GM12801 (cell line): ENCODE measurements around the gene KDM7A.

Experiments
- CTCF ChIP-seq: IDR thresholded peaks from one replicate; pipeline ENCODE4 v1.5.1; 2011; ENCODE audit warnings: control low read depth; ENCODE audit not compliant: insufficient read length; ENCODE audit errors: extremely low read depth

Gene KDM7A

GRCh38 chr7:140217750-140218501 is 41.1 kb upstream of the KDM7A start:
- TF ChIP-seq CTCF, result no peak

- no peak for TF ChIP-seq CTCF
Observed at GRCh38 chr7:140215281-140215680, 38.5 kb upstream of the KDM7A start.

GRCh38 chr7:140214075-140214684 is 37.4 kb upstream of the KDM7A start:
- TF ChIP-seq CTCF, result no peak

GRCh38 chr7:140213684-140214074 is 36.9 kb upstream of the KDM7A start:
- TF ChIP-seq CTCF, result no peak

GRCh38 chr7:140212100-140212881 is 35.5 kb upstream of the KDM7A start:
- no peak for TF ChIP-seq CTCF

- TF ChIP-seq CTCF, result no peak
Observed at GRCh38 chr7:140211698-140212097, 34.9 kb upstream of the KDM7A start.

GRCh38 chr7:140209866-140210609 is 33.3 kb upstream of the KDM7A start:
- TF ChIP-seq CTCF, result no peak
